ENCODE measurements around the gene DYSF. TPM values are rescaled to one million over a fixed set of nuclear protein-coding genes. Genes with fewer than 3 reads are reported as not detected.

The DYSF gene
- total and polyA plus RNA-seq, 2 donors from 2014 or later: 11.3 to 19.8 TPM

- TF ChIP-seq, protein P1, sequence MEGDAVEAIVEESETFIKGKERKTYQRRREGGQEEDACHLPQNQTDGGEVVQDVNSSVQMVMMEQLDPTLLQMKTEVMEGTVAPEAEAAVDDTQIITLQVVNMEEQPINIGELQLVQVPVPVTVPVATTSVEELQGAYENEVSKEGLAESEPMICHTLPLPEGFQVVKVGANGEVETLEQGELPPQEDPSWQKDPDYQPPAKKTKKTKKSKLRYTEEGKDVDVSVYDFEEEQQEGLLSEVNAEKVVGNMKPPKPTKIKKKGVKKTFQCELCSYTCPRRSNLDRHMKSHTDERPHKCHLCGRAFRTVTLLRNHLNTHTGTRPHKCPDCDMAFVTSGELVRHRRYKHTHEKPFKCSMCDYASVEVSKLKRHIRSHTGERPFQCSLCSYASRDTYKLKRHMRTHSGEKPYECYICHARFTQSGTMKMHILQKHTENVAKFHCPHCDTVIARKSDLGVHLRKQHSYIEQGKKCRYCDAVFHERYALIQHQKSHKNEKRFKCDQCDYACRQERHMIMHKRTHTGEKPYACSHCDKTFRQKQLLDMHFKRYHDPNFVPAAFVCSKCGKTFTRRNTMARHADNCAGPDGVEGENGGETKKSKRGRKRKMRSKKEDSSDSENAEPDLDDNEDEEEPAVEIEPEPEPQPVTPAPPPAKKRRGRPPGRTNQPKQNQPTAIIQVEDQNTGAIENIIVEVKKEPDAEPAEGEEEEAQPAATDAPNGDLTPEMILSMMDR (IDR thresholded peaks at IDR 0.05; ENCODE audit: borderline replicate concordance, extremely low read depth, insufficient read depth): no peak
- intact Hi-C loops (cut with DNase I): no loop called here
- H3K4me3 ChIP-seq (ENCODE audit: low read length in 3 of 3): no peak overlapping the region
- no peak overlapping the region for H3K9ac ChIP-seq (ENCODE audit: low read length in 3 of 3)
- H3K27me3 ChIP-seq (ENCODE audit: control insufficient read depth, insufficient read depth, low read length): no peaks in the 10 kb centered on the region
- H3K9me3 ChIP-seq (ENCODE audit: control insufficient read depth in 2 of 3, insufficient read depth in 1 of 3, low read length in 3 of 3): no peaks in the 10 kb centered on the region
- FAIRE-seq: no peak
- H3K4me1 ChIP-seq (ENCODE audit: control insufficient read depth in 2 of 3, insufficient read depth in 2 of 3, low read depth in 1 of 3, low read length in 3 of 3): peaks cover 0 to 10% (median 0%) of the 10 kb centered on the region in 3 donors
- H3K27ac ChIP-seq (ENCODE audit: low read depth in 2 of 2, low read length in 2 of 2): no peak overlapping the region
- H3K36me3 ChIP-seq (ENCODE audit: control insufficient read depth in 2 of 3, insufficient read depth in 3 of 3, low read length in 3 of 3): no peaks in the 10 kb centered on the region
- DNase-seq: peak in 2 of 5 donors; percentile 13 to 32
Measured at GRCh38 chr2:71607151-71607889, 154.0 kb downstream of the DYSF start.

- H3K27ac ChIP-seq (ENCODE audit: low read depth in 2 of 2, low read length in 2 of 2): no peak overlapping the region
Measured at GRCh38 chr2:71608034-71608433, 154.7 kb downstream of the DYSF start.

GRCh38 chr2:71608441-71608840, 155.1 kb downstream of the DYSF start:
- Histone ChIP-seq H3K27me3 (ENCODE audit: control insufficient read depth, insufficient read depth, low read length) (no peaks in the 10 kb centered on the region), H3K4me3 (ENCODE audit: low read length in 3 of 3) (no peak overlapping the region), H3K9me3 (ENCODE audit: control insufficient read depth in 2 of 3, insufficient read depth in 1 of 3, low read length in 3 of 3) (no peaks in the 10 kb centered on the region), H3K36me3 (ENCODE audit: control insufficient read depth in 2 of 3, insufficient read depth in 3 of 3, low read length in 3 of 3) (no peaks in the 10 kb centered on the region), H3K9ac (ENCODE audit: low read length in 3 of 3) (no peak overlapping the region), H3K4me1 (ENCODE audit: control insufficient read depth in 2 of 3, insufficient read depth in 2 of 3, low read depth in 1 of 3, low read length in 3 of 3) (peaks cover 0 to 7% (median 0%) of the 10 kb centered on the region in 3 donors), H3K27ac (ENCODE audit: low read depth in 2 of 2, low read length in 2 of 2) (no peak overlapping the region)
- DNase-seq (no peak), FAIRE-seq (no peak)
- TF ChIP-seq, protein P1 (IDR thresholded peaks at IDR 0.05; ENCODE audit: borderline replicate concordance, extremely low read depth, insufficient read depth): no peak
- intact Hi-C loops (cut with DNase I): no loop called here

More at GRCh38 chr2:71608034-71608433, 154.7 kb downstream of the DYSF start:
- Histone ChIP-seq H3K27me3 (ENCODE audit: control insufficient read depth, insufficient read depth, low read length) (no peaks in the 10 kb centered on the region), H3K36me3 (ENCODE audit: control insufficient read depth in 2 of 3, insufficient read depth in 3 of 3, low read length in 3 of 3) (no peaks in the 10 kb centered on the region), H3K4me3 (ENCODE audit: low read length in 3 of 3) (no peak overlapping the region), H3K9ac (ENCODE audit: low read length in 3 of 3) (no peak overlapping the region), H3K9me3 (ENCODE audit: control insufficient read depth in 2 of 3, insufficient read depth in 1 of 3, low read length in 3 of 3) (no peaks in the 10 kb centered on the region), H3K4me1 (ENCODE audit: control insufficient read depth in 2 of 3, insufficient read depth in 2 of 3, low read depth in 1 of 3, low read length in 3 of 3) (peaks cover 0 to 9% (median 0%) of the 10 kb centered on the region in 3 donors)
- intact Hi-C loops (cut with DNase I): no loop called here
- DNase-seq (peak in 2 of 5 donors; percentile 22 to 41), FAIRE-seq (no peak)
- TF ChIP-seq, protein P1 (IDR thresholded peaks at IDR 0.05; ENCODE audit: borderline replicate concordance, extremely low read depth, insufficient read depth): no peak

Measured in kidney (tissue), 14 donors.